DND-41 (cell line): ENCODE results near the gene TRAPPC14.

ENCODE experiments used
- ATAC-seq: fragments of 200-7000 bp; cut with Tn5 transposase; 3 replicates; pipeline ENCODE4 v1.9.1; 2021; ENCODE audit warnings: low read depth; ENCODE audit not compliant: insufficient read depth
- DNase-seq: peaks from one replicate; pipeline ENCODE4 v3.0.0-alpha.2; 2020
- H2AFZ ChIP-seq: 2 replicates; pipeline ENCODE4 v1.6.0; 2012; ENCODE audit warnings: low read depth, low read length
- H3K27ac ChIP-seq: 2 replicates; pipeline ENCODE4 v1.5.1; 2012; ENCODE audit warnings: low read length, inconsistent platforms
- H3K27me3 ChIP-seq: fragments of 200-600 bp; sonication (generic); 2 replicates; pipeline ENCODE4 v1.6.0; 2012; ENCODE audit warnings: low read length, mild to moderate bottlenecking, inconsistent platforms; ENCODE audit not compliant: insufficient read depth, poor library complexity
- H3K36me3 ChIP-seq: 2 replicates; pipeline ENCODE4 v1.5.1; 2012; ENCODE audit warnings: low read length, inconsistent platforms; ENCODE audit not compliant: insufficient read depth
- H3K4me1 ChIP-seq: 2 replicates; pipeline ENCODE4 v1.5.1; 2012; ENCODE audit warnings: mild to moderate bottlenecking, low read length; ENCODE audit not compliant: insufficient read depth
- H3K4me2 ChIP-seq: 2 replicates; pipeline ENCODE4 v1.6.0; 2012; ENCODE audit warnings: mild to moderate bottlenecking, moderate library complexity, low read length, inconsistent platforms; ENCODE audit not compliant: insufficient read depth
- H3K4me3 ChIP-seq, 2 experiments: fragments of 200-600 bp in 1 of 2; shearing (Covaris generic) in 1 of 2; 2 replicates each; pipeline ENCODE4 v1.5.1; 2012 to 2016; ENCODE audit warnings: inconsistent platforms in 2 of 2, low read length in 2 of 2, mild to moderate bottlenecking in 2 of 2, low read depth in 1 of 2, moderate library complexity in 1 of 2
- H3K79me2 ChIP-seq: 2 replicates; pipeline ENCODE4 v1.6.0; 2012; ENCODE audit warnings: low read length, inconsistent platforms; ENCODE audit not compliant: insufficient read depth
- H3K9ac ChIP-seq: 2 replicates; pipeline ENCODE4 v1.6.0; 2012; ENCODE audit warnings: low read depth, mild to moderate bottlenecking, inconsistent platforms, low read length, moderate library complexity
- H3K9me3 ChIP-seq: 2 replicates; pipeline ENCODE4 v1.5.1; 2012; ENCODE audit warnings: low read length, moderate library complexity, mild to moderate bottlenecking, inconsistent platforms; ENCODE audit not compliant: insufficient read depth, severe bottlenecking
- H4K20me1 ChIP-seq: 2 replicates; pipeline ENCODE4 v1.6.0; 2012; ENCODE audit warnings: low read length; ENCODE audit not compliant: insufficient read depth
- CTCF ChIP-seq: IDR thresholded peaks from 2 replicates; pipeline ENCODE4 v1.5.1; 2012; ENCODE audit warnings: borderline replicate concordance, low read length, moderate library complexity, mild to moderate bottlenecking; ENCODE audit not compliant: poor library complexity, severe bottlenecking; ENCODE audit errors: extremely low read depth
- EZH2 ChIP-seq: IDR thresholded peaks from 3 replicates; pipeline ENCODE4 v1.6.1; 2012; ENCODE audit warnings: borderline replicate concordance, low read depth, mild to moderate bottlenecking, moderate library complexity, low read length, inconsistent platforms; ENCODE audit not compliant: severe bottlenecking

The TRAPPC14 gene

GRCh38 chr7:100158229-100159098 is at the start of gene TRAPPC14:
Gene TRAPPC14 (minus strand): TSS chr7:100158723. CDS start chr7:100158499, 224 bp downstream.
- Histone ChIP-seq H3K4me3 (peak within 1 kb of the TSS; percentile 87 to 99), H4K20me1 (peaks cover 27% of the 10 kb centered on the region), H3K27me3 (no peaks in the 10 kb centered on the region), H3K27ac (peak within 1 kb of the TSS; percentile 69), H2AFZ (peak within 1 kb of the TSS; percentile 73), H3K79me2 (peaks cover 42% of the 10 kb centered on the region), H3K36me3 (peaks cover 41% of the 10 kb centered on the region), H3K4me1 (peaks cover 36% of the 10 kb centered on the region), H3K4me2 (peak within 1 kb of the TSS; percentile 68), H3K9ac (peak within 1 kb of the TSS; percentile 96), H3K9me3 (no peaks in the 10 kb centered on the region)
- peak; percentile 92 for ATAC-seq
- peak; percentile 96 for DNase-seq
- TF ChIP-seq EZH2 = no peak
- TF ChIP-seq CTCF = no peak

GRCh38 chr7:100204454-100204853 is 45.9 kb upstream of the TRAPPC14 start:
- Histone ChIP-seq H3K27ac (no peak overlapping the region), H3K79me2 (no peaks in the 10 kb centered on the region), H3K4me2 (no peak overlapping the region), H2AFZ (no peak overlapping the region), H3K36me3 (no peaks in the 10 kb centered on the region), H3K9ac (no peak overlapping the region), H3K4me1 (no peaks in the 10 kb centered on the region), H3K4me3 (no peak overlapping the region), H4K20me1 (no peaks in the 10 kb centered on the region), H3K9me3 (no peaks in the 10 kb centered on the region), H3K27me3 (no peaks in the 10 kb centered on the region)
- DNase-seq (no peak), ATAC-seq (no peak)
- TF ChIP-seq EZH2 (no peak), CTCF (no peak)

GRCh38 chr7:100200693-100201092 is 42.2 kb upstream of the TRAPPC14 start:
- no peak overlapping the region for H3K9ac ChIP-seq
- no peak overlapping the region for H3K4me2 ChIP-seq
- H3K36me3 ChIP-seq = no peaks in the 10 kb centered on the region
- DNase-seq (no peak), ATAC-seq (no peak)
- no peak overlapping the region for H3K4me3 ChIP-seq
- no peak overlapping the region for H2AFZ ChIP-seq
- H3K27me3 ChIP-seq = no peaks in the 10 kb centered on the region
- TF ChIP-seq CTCF (no peak), EZH2 (no peak)
- H3K79me2 ChIP-seq = no peaks in the 10 kb centered on the region
- H3K27ac ChIP-seq = no peak overlapping the region
- no peaks in the 10 kb centered on the region for H3K4me1 ChIP-seq
- H3K9me3 ChIP-seq = no peaks in the 10 kb centered on the region
- H4K20me1 ChIP-seq = no peaks in the 10 kb centered on the region
